Measurements from ENCODE around the gene CYTH4. TPM values are rescaled to one million over a fixed set of nuclear protein-coding genes. Genes with fewer than 3 reads are reported as not detected.

The CYTH4 gene
- total and polyA plus RNA-seq, 10 of the 15 experiments (the other 5 are each of a cell fraction or from before 2014, with no cell fraction given), result 1.5 to 27.3 (median 16.9) TPM

DNA sequence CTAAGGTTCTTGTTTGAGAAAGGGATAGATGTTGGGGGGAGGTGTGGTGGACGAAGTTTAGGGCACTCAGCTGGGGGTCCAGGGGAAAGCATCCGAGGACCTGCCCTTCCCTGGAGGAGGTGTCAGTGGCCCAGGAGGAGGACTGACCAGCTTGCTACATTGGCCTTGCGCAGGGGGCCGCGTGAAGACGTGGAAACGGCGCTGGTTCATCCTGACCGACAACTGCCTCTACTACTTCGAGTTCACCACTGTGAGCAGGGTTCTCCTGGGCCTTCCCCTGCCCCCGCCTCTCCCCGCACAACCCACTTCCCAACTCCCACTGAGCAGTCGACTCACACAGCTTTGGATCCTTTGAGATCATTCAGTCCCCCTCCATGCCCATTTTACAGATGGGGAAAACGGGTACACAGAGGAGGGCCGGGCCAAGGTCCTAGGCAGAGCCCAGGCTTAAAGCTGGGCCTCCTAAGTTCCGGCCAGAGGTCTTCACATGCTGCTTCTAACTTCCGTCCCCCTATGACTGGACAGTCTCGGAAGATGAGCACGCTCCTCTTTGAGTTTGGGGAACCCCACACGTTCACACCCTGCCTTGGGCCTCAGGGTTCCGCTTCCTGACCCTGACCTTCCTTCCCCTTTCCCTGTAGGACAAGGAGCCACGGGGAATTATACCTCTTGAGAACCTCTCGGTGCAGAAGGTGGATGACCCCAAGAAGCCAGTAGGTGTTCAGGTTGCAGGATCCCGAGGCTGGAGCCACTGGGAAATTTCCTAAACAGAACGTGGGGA lies 28.7 kb downstream of the CYTH4 start (continued):
- TF ChIP-seq NFXL1 (IDR thresholded peaks at IDR 0.05; ENCODE audit: borderline replicate concordance) (no peak), MEF2B (IDR thresholded peaks at IDR 0.05; ENCODE audit: partially characterized antibody, poor library complexity, severe bottlenecking) (no peak), NR2F1 (conservative IDR thresholded peaks at IDR 0.05) (peak; percentile 65), EGR1 (IDR thresholded peaks at IDR 0.05; ENCODE audit: borderline replicate concordance in 1 of 2, low read depth in 2 of 2, low read length in 2 of 2) (0 out of 3 replicates have a peak, but pooled peaks of 1 of the 2 experiments have one; percentile 14), RB1 (IDR thresholded peaks at IDR 0.05; ENCODE audit: borderline replicate concordance) (no peak), RAD51 (IDR thresholded peaks at IDR 0.05) (no peak), TCF3 (IDR thresholded peaks at IDR 0.05; ENCODE audit: borderline replicate concordance, insufficient read depth, low read depth, low read length) (no peak), SREBF2 (IDR thresholded peaks at IDR 0.05; ENCODE audit: low read length) (no peak)
- TF ChIP-seq, protein P1, sequence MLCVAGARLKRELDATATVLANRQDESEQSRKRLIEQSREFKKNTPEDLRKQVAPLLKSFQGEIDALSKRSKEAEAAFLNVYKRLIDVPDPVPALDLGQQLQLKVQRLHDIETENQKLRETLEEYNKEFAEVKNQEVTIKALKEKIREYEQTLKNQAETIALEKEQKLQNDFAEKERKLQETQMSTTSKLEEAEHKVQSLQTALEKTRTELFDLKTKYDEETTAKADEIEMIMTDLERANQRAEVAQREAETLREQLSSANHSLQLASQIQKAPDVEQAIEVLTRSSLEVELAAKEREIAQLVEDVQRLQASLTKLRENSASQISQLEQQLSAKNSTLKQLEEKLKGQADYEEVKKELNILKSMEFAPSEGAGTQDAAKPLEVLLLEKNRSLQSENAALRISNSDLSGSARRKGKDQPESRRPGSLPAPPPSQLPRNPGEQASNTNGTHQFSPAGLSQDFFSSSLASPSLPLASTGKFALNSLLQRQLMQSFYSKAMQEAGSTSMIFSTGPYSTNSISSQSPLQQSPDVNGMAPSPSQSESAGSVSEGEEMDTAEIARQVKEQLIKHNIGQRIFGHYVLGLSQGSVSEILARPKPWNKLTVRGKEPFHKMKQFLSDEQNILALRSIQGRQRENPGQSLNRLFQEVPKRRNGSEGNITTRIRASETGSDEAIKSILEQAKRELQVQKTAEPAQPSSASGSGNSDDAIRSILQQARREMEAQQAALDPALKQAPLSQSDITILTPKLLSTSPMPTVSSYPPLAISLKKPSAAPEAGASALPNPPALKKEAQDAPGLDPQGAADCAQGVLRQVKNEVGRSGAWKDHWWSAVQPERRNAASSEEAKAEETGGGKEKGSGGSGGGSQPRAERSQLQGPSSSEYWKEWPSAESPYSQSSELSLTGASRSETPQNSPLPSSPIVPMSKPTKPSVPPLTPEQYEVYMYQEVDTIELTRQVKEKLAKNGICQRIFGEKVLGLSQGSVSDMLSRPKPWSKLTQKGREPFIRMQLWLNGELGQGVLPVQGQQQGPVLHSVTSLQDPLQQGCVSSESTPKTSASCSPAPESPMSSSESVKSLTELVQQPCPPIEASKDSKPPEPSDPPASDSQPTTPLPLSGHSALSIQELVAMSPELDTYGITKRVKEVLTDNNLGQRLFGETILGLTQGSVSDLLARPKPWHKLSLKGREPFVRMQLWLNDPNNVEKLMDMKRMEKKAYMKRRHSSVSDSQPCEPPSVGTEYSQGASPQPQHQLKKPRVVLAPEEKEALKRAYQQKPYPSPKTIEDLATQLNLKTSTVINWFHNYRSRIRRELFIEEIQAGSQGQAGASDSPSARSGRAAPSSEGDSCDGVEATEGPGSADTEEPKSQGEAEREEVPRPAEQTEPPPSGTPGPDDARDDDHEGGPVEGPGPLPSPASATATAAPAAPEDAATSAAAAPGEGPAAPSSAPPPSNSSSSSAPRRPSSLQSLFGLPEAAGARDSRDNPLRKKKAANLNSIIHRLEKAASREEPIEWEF (IDR thresholded peaks at IDR 0.05; ENCODE audit: insufficient replicate concordance, low read depth, low read length), result no peak

Data from GM12878 (cell line).